ENCODE results near the gene IGF2R.

IGF2R gene

GRCh38 chr6:160043784-160044183 is 74.9 kb downstream of the IGF2R start:
- Histone ChIP-seq H3K36me3 (ENCODE audit: insufficient read depth, low read length) (peaks cover 98% of the 10 kb centered on the region), H3K4me3 (ENCODE audit: low read length) (no peak overlapping the region), H3K9me3 (ENCODE audit: low read length) (no peaks in the 10 kb centered on the region), H3K27me3 (ENCODE audit: insufficient read depth, low read length) (no peaks in the 10 kb centered on the region), H2AFZ (ENCODE audit: low read depth, low read length) (no peak overlapping the region), H3K4me1 (ENCODE audit: insufficient read depth, low read length) (no peaks in the 10 kb centered on the region)

- H3K4me3 ChIP-seq (ENCODE audit: low read length): no peak overlapping the region
- no peaks in the 10 kb centered on the region for H3K9me3 ChIP-seq (ENCODE audit: low read length)
- H3K36me3 ChIP-seq (ENCODE audit: insufficient read depth, low read length): peaks cover 98% of the 10 kb centered on the region
- no peak overlapping the region for H2AFZ ChIP-seq (ENCODE audit: low read depth, low read length)
- H3K4me1 ChIP-seq (ENCODE audit: insufficient read depth, low read length): no peaks in the 10 kb centered on the region
- H3K27me3 ChIP-seq (ENCODE audit: insufficient read depth, low read length): no peaks in the 10 kb centered on the region
These were observed 75.8 kb downstream of the IGF2R start for GRCh38 chr6:160044687-160045086.

- Histone ChIP-seq H3K9me3 (ENCODE audit: low read length) (no peaks in the 10 kb centered on the region), H3K4me3 (ENCODE audit: low read length) (no peak overlapping the region), H3K27me3 (ENCODE audit: insufficient read depth, low read length) (no peaks in the 10 kb centered on the region), H3K36me3 (ENCODE audit: insufficient read depth, low read length) (peaks cover 88% of the 10 kb centered on the region), H2AFZ (ENCODE audit: low read depth, low read length) (no peak overlapping the region), H3K4me1 (ENCODE audit: insufficient read depth, low read length) (no peaks in the 10 kb centered on the region)
These were observed 79.6 kb downstream of the IGF2R start for GRCh38 chr6:160048471-160048870.

- Histone ChIP-seq H3K4me1 (ENCODE audit: insufficient read depth, low read length) (no peaks in the 10 kb centered on the region), H3K9me3 (ENCODE audit: low read length) (no peaks in the 10 kb centered on the region), H2AFZ (ENCODE audit: low read depth, low read length) (no peak overlapping the region), H3K36me3 (ENCODE audit: insufficient read depth, low read length) (peaks cover 89% of the 10 kb centered on the region), H3K4me3 (ENCODE audit: low read length) (no peak overlapping the region), H3K27me3 (ENCODE audit: insufficient read depth, low read length) (no peaks in the 10 kb centered on the region)
These were observed 80.5 kb downstream of the IGF2R start for GRCh38 chr6:160049346-160049745.

- H3K36me3 ChIP-seq (ENCODE audit: insufficient read depth, low read length): peaks cover 89% of the 10 kb centered on the region
- no peak overlapping the region for H3K4me3 ChIP-seq (ENCODE audit: low read length)
- H3K27me3 ChIP-seq (ENCODE audit: insufficient read depth, low read length): no peaks in the 10 kb centered on the region
- H2AFZ ChIP-seq (ENCODE audit: low read depth, low read length): no peak overlapping the region
- H3K4me1 ChIP-seq (ENCODE audit: insufficient read depth, low read length): no peaks in the 10 kb centered on the region
- H3K9me3 ChIP-seq (ENCODE audit: low read length): no peaks in the 10 kb centered on the region
These were observed 81.1 kb downstream of the IGF2R start for GRCh38 chr6:160050022-160050421.

- no peaks in the 10 kb centered on the region for H3K27me3 ChIP-seq (ENCODE audit: insufficient read depth, low read length)
- H3K4me3 ChIP-seq (ENCODE audit: low read length): no peak overlapping the region
- H2AFZ ChIP-seq (ENCODE audit: low read depth, low read length): no peak overlapping the region
- peaks cover 82% of the 10 kb centered on the region for H3K36me3 ChIP-seq (ENCODE audit: insufficient read depth, low read length)
- H3K4me1 ChIP-seq (ENCODE audit: insufficient read depth, low read length): no peaks in the 10 kb centered on the region
- H3K9me3 ChIP-seq (ENCODE audit: low read length): no peaks in the 10 kb centered on the region
These were observed 82.5 kb downstream of the IGF2R start for GRCh38 chr6:160051390-160051789.

- no peaks in the 10 kb centered on the region for H3K4me1 ChIP-seq (ENCODE audit: insufficient read depth, low read length)
- peaks cover 81% of the 10 kb centered on the region for H3K36me3 ChIP-seq (ENCODE audit: insufficient read depth, low read length)
- H3K27me3 ChIP-seq (ENCODE audit: insufficient read depth, low read length): no peaks in the 10 kb centered on the region
- H3K4me3 ChIP-seq (ENCODE audit: low read length): no peak overlapping the region
- H3K9me3 ChIP-seq (ENCODE audit: low read length): no peaks in the 10 kb centered on the region
- H2AFZ ChIP-seq (ENCODE audit: low read depth, low read length): no peak overlapping the region
These were observed 85.4 kb downstream of the IGF2R start for GRCh38 chr6:160054271-160054670.

- H3K36me3 ChIP-seq (ENCODE audit: insufficient read depth, low read length): peaks cover 81% of the 10 kb centered on the region
- no peaks in the 10 kb centered on the region for H3K9me3 ChIP-seq (ENCODE audit: low read length)
- no peak overlapping the region for H3K4me3 ChIP-seq (ENCODE audit: low read length)
- no peaks in the 10 kb centered on the region for H3K27me3 ChIP-seq (ENCODE audit: insufficient read depth, low read length)
- H3K4me1 ChIP-seq (ENCODE audit: insufficient read depth, low read length): no peaks in the 10 kb centered on the region
- no peak overlapping the region for H2AFZ ChIP-seq (ENCODE audit: low read depth, low read length)
These were observed 86.0 kb downstream of the IGF2R start for GRCh38 chr6:160054913-160055312.

- H3K4me1 ChIP-seq (ENCODE audit: insufficient read depth, low read length): no peaks in the 10 kb centered on the region
- H3K9me3 ChIP-seq (ENCODE audit: low read length): no peaks in the 10 kb centered on the region
- no peaks in the 10 kb centered on the region for H3K27me3 ChIP-seq (ENCODE audit: insufficient read depth, low read length)
- no peak overlapping the region for H3K4me3 ChIP-seq (ENCODE audit: low read length)
- peaks cover 81% of the 10 kb centered on the region for H3K36me3 ChIP-seq (ENCODE audit: insufficient read depth, low read length)
- H2AFZ ChIP-seq (ENCODE audit: low read depth, low read length): no peak overlapping the region
These were observed 86.5 kb downstream of the IGF2R start for GRCh38 chr6:160055378-160055777.

GRCh38 chr6:160055813-160056212 is 86.9 kb downstream of the IGF2R start:
- H3K36me3 ChIP-seq (ENCODE audit: insufficient read depth, low read length): peaks cover 81% of the 10 kb centered on the region
- H3K27me3 ChIP-seq (ENCODE audit: insufficient read depth, low read length): no peaks in the 10 kb centered on the region
- no peaks in the 10 kb centered on the region for H3K9me3 ChIP-seq (ENCODE audit: low read length)
- H3K4me1 ChIP-seq (ENCODE audit: insufficient read depth, low read length): no peaks in the 10 kb centered on the region
- no peak overlapping the region for H3K4me3 ChIP-seq (ENCODE audit: low read length)
- H2AFZ ChIP-seq (ENCODE audit: low read depth, low read length): no peak overlapping the region

GRCh38 chr6:160057080-160057479 is 88.2 kb downstream of the IGF2R start:
- Histone ChIP-seq H3K36me3 (ENCODE audit: insufficient read depth, low read length) (peaks cover 79% of the 10 kb centered on the region), H2AFZ (ENCODE audit: low read depth, low read length) (no peak overlapping the region), H3K4me3 (ENCODE audit: low read length) (no peak overlapping the region), H3K27me3 (ENCODE audit: insufficient read depth, low read length) (no peaks in the 10 kb centered on the region), H3K4me1 (ENCODE audit: insufficient read depth, low read length) (no peaks in the 10 kb centered on the region), H3K9me3 (ENCODE audit: low read length) (no peaks in the 10 kb centered on the region)

GRCh38 chr6:160058603-160059215 is 89.8 kb downstream of the IGF2R start:
- H3K9me3 ChIP-seq (ENCODE audit: low read length): no peaks in the 10 kb centered on the region
- no peak overlapping the region for H2AFZ ChIP-seq (ENCODE audit: low read depth, low read length)
- H3K4me3 ChIP-seq (ENCODE audit: low read length): no peak overlapping the region
- no peaks in the 10 kb centered on the region for H3K27me3 ChIP-seq (ENCODE audit: insufficient read depth, low read length)
- no peaks in the 10 kb centered on the region for H3K4me1 ChIP-seq (ENCODE audit: insufficient read depth, low read length)
- H3K36me3 ChIP-seq (ENCODE audit: insufficient read depth, low read length): peaks cover 83% of the 10 kb centered on the region

GRCh38 chr6:160060221-160060620 is 91.3 kb downstream of the IGF2R start:
- no peaks in the 10 kb centered on the region for H3K4me1 ChIP-seq (ENCODE audit: insufficient read depth, low read length)
- H3K9me3 ChIP-seq (ENCODE audit: low read length): peaks cover 2% of the 10 kb centered on the region
- H3K27me3 ChIP-seq (ENCODE audit: insufficient read depth, low read length): no peaks in the 10 kb centered on the region
- H2AFZ ChIP-seq (ENCODE audit: low read depth, low read length): no peak overlapping the region
- H3K4me3 ChIP-seq (ENCODE audit: low read length): no peak overlapping the region
- H3K36me3 ChIP-seq (ENCODE audit: insufficient read depth, low read length): peaks cover 82% of the 10 kb centered on the region

- H3K4me3 ChIP-seq (ENCODE audit: low read length): no peak overlapping the region
- H3K4me1 ChIP-seq (ENCODE audit: insufficient read depth, low read length): no peaks in the 10 kb centered on the region
- no peaks in the 10 kb centered on the region for H3K27me3 ChIP-seq (ENCODE audit: insufficient read depth, low read length)
- peaks cover 2% of the 10 kb centered on the region for H3K9me3 ChIP-seq (ENCODE audit: low read length)
- H3K36me3 ChIP-seq (ENCODE audit: insufficient read depth, low read length): peaks cover 80% of the 10 kb centered on the region
- H2AFZ ChIP-seq (ENCODE audit: low read depth, low read length): no peak overlapping the region
These were observed 92.1 kb downstream of the IGF2R start for GRCh38 chr6:160060920-160061447.
